ENCODE measurements around the gene ACACA.
A peak's percentile ranks its signal among the peaks of the same experiment; 100 is the strongest.
"Not testable (repeated sequence)": the region's sequence is repeated elsewhere in the genome, so short reads cannot be mapped to it uniquely, and the experiment has no call there.

The ACACA gene

GRCh38 chr17:37406635-37407461 lies at the start of gene ACACA, which contains the start of gene TADA2A:
TSS of gene ACACA (minus strand) at chr17:37406836. CDS start at chr17:37406299, 537 bp downstream.
TSS of gene TADA2A (plus strand) at chr17:37406886. CDS start at chr17:37411366, 4,480 bp downstream.
- DNase-seq (ENCODE audit: low read depth): peak; percentile 38

DNA sequence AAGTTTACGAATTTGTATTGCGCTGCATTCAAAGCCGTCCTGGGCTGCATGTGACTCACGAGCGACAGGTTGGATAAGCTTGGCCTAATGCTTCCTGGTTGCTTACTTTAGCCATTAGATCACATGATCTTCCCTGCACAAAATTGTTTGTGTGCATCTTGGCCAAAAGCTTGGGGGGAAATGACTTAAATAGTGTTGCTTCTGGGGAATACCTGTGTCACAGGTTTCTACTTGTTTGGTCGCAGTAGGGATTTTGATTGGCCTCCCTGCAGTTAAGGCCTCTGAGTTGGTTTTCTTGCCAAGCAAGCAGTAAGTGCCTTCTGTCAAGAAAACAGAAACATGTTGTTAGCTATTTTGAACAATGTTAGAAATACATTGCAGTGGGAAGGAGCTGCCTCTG lies 43.5 kb upstream of the ACACA start:
- DNase-seq (ENCODE audit: low read depth): no peak

DNA sequence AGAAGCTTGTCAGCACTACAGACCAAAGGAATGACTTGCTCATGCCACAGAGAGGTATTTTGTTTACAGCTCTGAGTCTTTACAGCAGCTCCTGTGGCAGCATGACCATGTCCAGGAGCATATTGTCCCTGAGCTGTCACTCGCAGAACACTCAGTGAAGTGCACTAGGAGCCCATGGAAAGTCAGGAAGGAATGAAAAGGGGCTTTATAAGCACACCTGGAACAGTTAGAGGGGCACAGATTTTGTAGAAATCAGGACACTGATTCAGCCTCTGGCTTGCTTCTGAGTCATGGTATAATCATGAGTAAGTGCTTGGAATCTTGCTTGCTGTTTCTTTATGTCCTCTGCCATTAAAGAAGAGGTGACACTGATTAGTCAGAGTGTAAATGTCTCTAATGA lies 41.0 kb upstream of the ACACA start:
- no peak for DNase-seq (ENCODE audit: low read depth)

DNA sequence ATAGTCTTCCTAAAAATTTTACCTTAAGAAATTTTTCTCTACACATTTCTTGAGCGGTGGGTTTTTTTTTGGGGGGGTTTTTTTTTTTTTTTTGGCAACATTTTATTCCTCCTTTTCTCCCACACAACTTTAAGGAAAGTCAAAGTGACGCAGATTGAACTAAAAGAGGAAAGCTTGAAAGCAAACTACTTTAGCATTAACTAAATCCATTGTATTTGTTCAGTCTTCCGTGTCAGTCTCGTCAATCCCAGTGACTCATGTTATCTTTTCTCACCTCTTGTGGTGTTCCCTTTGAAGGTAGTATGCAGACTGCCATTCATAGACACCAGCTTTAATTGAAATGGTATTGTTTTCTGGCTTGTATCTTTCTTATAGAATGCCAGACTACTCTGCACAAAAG lies 39.4 kb upstream of the ACACA start:
- DNase-seq (ENCODE audit: low read depth): no peak

GRCh38 chr17:37441369-37442014 lies 34.9 kb upstream of the ACACA start:
- not testable (repeated sequence) for DNase-seq (ENCODE audit: low read depth)

DNA sequence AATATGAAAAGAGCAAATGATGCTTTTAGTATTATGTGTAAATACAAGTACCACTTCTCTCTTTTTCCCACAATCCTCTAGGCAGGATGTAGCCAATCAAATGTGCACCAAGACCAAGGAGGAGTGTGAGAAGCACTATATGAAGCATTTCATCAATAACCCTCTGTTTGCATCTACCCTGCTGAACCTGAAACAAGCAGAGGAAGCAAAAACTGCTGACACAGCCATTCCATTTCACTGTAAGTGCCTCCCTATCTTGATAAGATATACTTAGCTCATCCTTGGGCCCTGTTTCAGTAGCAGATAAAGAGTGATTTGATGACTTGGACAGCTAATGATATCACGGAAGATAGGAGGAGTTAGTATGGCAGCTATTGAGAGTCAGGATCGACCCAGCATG lies 33.8 kb upstream of the ACACA start:
- DNase-seq (ENCODE audit: low read depth): no peak

DNA sequence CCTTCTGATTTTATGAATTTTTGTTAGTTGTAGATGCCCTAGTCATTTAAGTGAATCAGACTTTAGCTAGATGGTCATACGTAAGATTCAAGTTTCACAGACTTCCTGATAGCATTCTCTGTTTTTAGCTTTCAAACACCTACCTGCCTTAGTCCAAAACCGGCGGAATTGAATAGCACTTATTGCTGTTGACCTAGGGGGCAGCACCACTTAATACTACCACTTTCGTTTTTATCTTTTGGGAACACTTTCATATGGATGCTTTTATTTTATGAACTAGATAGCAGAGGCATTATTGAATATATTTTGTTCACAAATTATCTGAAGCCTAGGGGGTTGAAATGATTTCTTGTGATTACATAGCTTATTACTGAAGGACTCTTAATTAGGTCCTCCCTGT lies 31.5 kb upstream of the ACACA start:
- no peak for DNase-seq (ENCODE audit: low read depth)

GRCh38 chr17:37432671-37433070 lies 26.0 kb upstream of the ACACA start:
- DNase-seq (ENCODE audit: low read depth): no peak

DNA sequence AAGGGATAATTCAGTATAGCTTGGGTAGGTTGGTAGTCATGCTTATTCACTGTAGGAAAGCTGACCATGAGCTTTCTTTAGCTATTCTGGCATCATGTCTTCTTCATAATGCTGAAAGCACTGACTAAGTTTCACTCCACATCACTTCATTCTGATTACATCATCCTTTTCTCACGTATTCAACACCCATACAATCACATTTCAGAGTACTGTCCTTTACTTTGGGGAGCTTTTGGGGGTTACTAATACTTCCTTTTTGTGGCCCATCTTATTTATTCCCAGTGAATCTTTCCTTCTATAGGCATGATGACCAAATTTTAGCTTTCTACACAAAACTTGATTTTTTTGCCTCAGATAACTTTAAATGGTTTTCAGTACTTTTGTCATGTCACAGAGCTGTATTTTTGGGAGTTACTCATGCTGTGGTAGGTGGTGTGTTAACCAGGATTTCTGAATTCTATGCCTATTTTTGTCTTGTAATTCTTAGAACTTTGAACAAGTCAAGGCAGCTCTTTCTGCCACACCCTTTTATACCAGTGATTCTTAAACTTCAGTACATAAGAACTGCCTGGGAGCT lies 23.5 kb upstream of the ACACA start:
- DNase-seq (ENCODE audit: low read depth): peak; percentile 37

DNA sequence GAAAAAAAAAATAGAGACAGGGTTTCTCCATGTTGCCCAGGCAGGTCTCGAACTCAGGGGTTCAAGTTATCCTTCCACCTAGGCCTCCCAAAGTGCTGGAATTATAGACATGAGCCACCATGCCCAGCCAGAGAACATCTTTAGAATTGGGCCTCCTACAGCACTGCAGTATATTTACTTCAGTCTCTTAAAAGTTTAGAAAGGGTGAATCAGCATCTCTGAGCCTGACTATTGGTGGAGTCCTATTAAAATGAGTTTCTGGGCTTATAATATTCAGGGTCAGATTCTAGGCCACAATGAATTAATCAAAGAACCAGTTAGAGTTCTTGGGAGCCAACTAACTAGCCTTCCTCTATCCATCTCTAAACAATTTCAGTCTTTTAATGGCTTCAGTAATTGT lies 22.8 kb upstream of the ACACA start:
- no peak for DNase-seq (ENCODE audit: low read depth)

DNA sequence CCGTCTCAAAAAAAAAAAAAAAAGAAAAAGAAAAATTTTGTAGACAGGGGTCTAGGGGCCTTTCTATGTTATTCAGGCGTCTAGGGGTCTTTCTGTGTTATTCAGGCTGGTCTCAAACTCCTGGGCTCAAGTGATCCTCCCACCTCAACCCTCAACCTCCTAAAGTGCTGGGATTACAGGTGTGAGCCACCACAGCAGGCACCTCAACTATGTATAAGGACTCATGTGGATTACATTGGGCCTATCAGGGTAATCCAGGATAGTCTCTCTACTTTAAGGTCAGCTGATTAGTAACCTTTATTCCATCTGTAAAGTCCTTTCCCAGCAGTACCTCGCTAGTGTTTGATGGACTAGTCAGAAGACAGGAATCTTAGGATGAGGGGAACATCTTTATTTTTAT lies 22.4 kb upstream of the ACACA start:
- no peak for DNase-seq (ENCODE audit: low read depth)

GRCh38 chr17:37425268-37425667 lies 18.6 kb upstream of the ACACA start:
- DNase-seq (ENCODE audit: low read depth): no peak

DNA sequence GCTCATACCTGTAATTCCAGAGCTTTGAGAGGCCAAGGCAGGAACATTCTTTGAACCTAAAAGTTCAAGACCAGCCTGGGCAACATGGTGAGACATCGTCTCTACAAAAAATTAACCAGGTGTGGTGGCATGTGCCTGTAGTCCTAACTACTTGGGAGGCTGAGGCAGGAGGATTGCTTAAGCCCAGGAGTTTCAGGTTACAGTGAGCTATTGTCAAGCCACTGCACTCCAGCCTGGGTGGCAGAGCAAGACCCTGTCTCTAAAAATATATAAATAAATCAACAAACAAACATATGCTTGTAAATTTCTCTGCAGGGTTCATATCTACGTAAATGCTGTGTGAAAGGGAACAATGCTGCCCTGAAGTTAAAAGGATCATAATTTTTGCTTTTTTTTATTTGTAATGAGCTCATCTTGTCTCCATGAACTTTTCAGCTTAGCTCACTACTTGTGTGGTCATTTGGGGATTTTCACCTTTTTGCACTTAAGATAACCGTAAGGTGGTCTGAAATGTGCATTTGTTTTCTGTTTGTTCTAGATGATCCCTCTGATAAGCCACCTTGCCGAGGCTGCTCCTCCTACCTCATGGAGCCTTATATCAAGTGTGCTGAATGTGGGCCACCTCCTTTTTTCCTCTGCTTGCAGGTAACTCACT lies 16.5 kb upstream of the ACACA start:
- DNase-seq (ENCODE audit: low read depth): no peak

DNA sequence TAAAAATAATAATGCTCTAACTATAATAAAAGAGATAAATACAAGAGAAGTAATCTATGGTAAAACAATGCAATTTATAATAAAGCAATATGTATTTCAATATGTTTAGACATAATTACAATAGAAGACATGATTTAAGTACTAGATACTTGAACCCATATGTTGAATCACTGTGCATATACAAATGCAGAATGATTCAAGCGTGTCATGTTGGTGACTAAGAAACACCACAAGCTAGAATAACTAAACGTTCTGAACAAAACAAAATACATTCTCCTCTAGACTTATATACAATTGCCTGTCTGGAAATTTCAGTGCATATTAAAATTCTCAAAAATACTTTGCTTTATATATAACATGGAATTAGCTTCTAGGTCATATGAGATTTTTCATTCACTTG lies 11.2 kb upstream of the ACACA start:
- no peak for DNase-seq (ENCODE audit: low read depth)

- no peak for DNase-seq (ENCODE audit: low read depth)
Observed at GRCh38 chr17:37413875-37414519, 7.4 kb upstream of the ACACA start.

DNA sequence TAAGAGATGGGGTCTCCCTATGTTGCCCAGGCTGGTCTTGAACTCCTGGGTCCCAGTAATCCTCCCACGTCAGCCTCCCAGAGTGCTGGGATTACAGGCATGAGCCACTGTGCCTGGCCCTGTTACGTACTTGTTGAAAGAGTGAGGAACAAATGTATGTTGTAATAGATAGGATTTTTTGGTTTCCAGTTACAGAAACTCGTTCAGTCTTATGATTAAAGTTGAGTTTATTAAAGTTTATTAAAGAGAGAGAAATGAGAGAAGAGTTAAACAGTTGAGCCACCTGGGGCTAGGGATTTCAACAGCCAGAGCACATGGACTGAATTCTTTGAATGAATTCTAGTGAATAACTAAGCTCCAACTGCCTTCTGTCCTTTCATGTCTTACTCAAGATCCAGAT lies 3.7 kb upstream of the ACACA start:
- DNase-seq (ENCODE audit: low read depth): no peak

DNA sequence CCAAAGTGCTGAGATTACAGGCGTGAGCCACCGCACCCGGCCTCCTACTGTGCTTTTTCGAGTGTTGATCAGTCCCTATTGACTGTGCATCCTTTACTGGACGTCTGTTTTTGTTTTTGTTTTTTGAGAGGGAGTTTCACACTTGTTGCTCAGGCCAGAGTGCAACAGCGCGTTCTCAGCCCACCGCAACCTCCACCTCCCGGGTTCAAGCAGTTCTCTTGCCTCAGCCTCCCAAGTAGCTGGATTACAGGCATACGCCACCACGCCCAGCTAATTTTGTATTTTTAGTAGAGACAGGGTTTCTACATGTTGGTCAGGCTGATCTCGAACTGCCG lies 1.5 kb upstream of the ACACA start:
- not testable (repeated sequence) for DNase-seq (ENCODE audit: low read depth)

- DNase-seq (ENCODE audit: low read depth): no peak
Observed at GRCh38 chr17:37405955-37406634, 541 bp downstream of the ACACA start.

DNA sequence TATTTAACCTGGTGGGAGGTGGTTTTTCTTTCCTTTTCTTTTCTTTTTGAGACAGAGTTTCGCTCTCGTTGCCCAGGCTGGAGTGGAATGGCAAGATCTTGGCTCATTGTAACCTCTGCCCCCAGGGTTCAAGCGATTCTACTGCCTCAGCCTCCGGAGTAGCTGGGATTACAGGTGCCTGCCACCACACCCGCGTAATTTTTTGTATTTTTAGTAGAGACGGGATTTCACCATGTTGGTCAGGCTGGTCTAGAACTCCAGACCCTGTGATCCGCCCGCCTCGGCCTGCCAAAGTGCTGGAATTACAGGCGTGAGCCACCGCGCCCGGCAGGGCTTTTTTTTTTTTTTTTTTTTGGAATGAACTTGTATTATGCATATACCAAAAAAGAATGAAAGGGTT lies 1.1 kb downstream of the ACACA start:
- DNase-seq (ENCODE audit: low read depth): not testable (repeated sequence)

- DNase-seq (ENCODE audit: low read depth): no peak
Observed at GRCh38 chr17:37400505-37400904, 6.1 kb downstream of the ACACA start.

DNA sequence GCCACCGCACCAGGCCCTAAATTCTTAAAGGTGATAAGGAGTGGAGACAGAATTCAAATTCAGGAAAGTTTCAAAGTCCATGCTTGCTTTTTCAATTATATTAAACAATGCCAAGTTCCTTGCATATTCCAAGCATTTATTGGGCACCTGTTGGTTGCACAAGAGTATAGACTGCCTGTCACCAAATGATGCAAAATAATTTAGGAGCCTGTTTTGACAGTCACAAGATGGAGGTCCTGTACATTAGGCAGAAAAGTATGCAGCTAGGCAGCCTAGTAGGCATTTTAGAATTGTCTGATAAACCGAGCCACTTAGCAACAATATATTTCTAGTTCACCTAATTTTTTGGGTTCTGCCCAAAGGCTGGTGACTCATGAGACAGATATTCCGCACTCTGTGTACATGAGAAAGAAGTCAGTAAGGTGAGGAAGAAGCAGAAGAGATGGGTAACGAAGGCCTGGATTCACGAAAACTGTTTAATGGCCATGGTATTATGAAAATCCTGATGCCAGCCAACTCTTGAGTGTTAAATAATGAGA lies 7.3 kb downstream of the ACACA start:
- DNase-seq (ENCODE audit: low read depth): no peak

Measured in fibroblast of the conjunctiva (primary cell).